Left ventricle myocardium superior (tissue), 1 donor: ENCODE results near the gene PALLD. TPM values are rescaled to one million over a fixed set of nuclear protein-coding genes. Genes with fewer than 3 reads are reported as not detected.
"Not testable (repeated sequence)": the region's sequence is repeated elsewhere in the genome, so short reads cannot be mapped to it uniquely, and the experiment has no call there.

Experiments used
- ATAC-seq: fragments of 200-7000 bp; cut with Tn5 transposase; one replicate; pipeline ENCODE4 v1.9.1; 2020; ENCODE audit warnings: mild to moderate bottlenecking, moderate library complexity
- DNase-seq: peaks from one replicate; pipeline ENCODE4 v3.0.0-alpha.2; 2020
- intact Hi-C: fragments of 100-400 bp; cut with micrococcal nuclease; formaldehyde crosslinking; loops from one replicate; pipeline ENCODE4 v1.11.0; 2022
- total RNA-seq: library from RNA; stranded (reverse); fragmentation: NEBNext Ultra II Directional; extraction: Animal tissue kit (Norgen Biotek cat#: 25700); gene quantifications from one replicate; pipeline ENCODE4 v1.2.1, GENCODE V29; 2021
- donor health status: DM: no; HTN: yes; CAD: no; lungs with severe emphysema.

PALLD gene
- total RNA-seq, 1 donor from 2014 or later, result 998 TPM

DNA sequence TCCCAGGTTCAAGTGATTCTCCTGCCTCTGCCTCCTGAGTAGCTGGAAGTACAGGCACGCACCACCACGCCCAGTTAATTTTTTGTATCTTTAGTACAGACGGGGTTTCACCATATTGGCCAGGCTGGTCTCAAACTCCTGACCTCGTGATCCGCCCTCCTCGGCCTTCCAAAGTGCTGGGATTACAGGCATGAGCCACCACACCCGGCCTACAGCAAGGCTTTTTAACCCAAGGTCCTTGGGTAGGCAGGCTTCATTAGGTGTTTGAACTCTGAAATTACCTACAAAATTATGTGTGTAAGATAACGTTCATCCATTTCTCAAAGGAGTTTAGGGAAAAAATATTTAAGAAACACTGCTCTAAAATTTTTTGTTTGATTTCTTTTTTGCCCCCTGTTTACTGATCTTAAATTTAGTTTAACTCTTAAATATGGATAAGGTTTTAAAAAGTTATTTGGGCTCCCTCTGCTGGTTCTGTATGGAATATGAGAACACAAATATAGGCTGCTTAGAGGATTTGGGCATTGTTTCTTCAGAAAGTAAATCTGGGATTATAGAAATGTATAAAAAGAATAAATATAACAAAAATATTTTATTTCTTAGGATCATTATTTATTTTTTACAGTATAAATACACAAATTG is 420.4 kb downstream of the PALLD start:
- no peak for ATAC-seq
- DNase-seq, result no peak
- intact Hi-C loops, result no loop called here

DNA sequence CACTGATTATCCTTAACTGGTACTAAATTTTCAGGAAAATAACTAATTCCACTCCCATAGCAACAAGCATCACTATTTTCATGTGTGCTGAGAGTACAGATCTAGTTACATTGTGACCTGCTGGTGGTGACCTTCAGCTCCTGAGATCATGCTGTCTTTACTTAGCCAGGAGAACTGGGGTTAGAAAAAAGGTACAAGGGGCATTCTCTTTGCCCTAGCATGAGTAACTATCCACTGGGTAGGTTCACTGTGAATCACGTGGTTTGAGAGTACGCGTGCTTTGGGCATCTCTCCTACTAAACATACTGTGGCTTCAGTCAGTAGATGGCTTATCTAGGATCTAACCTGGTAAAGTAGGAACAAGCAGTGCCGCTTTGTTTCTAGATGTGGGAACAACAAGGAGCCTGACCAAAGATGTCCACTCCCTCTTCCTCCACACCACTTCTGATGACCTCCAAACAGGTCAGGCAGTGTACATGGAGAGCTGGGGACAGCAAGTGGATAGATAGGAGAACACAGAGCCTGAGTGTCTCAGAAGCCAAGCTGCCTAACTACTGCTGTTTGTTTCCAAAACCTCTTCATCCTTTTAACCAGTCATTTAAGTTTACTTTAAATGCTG is 423.0 kb downstream of the PALLD start:
- intact Hi-C loops, result loop anchor here (5.0 kb wide), 2 partner anchors 208 to 613 kb away; no protein-coding TSS in a partner anchor
- peak; percentile 75 for ATAC-seq
- DNase-seq, result no peak

DNA sequence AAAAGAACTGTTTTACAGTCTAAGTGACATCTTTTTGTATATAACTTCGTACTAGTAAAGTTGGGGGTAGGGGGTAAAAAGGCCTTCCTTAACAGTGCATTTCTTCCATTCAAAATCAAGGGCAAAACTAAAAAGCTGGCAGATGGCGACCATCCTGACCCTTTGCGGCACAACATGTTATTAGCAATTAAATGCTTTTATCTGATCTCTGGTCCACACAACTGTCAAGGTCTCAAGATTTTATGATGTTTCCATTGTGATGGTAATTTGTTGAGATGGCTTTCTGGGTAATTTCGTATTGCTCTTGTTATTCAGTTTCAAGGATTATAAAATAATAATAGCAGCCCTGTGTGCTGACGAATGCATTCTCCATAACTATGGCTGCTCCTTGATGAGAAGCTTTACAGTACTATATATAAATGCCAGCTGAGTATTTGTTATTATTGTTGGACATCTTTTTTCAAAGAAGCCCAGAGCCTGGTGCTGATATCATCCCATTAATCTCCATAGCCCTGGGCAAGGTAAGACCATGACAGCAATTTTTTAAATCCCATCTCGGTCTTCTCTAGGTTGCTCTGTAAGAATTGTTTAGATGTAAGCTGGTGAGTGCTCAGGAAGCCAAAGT is 423.7 kb downstream of the PALLD start:
- no peak for ATAC-seq
- no peak for DNase-seq
- intact Hi-C loops, result loop anchor here (5.0 kb wide), 2 partner anchors 208 to 613 kb away; no protein-coding TSS in a partner anchor

DNA sequence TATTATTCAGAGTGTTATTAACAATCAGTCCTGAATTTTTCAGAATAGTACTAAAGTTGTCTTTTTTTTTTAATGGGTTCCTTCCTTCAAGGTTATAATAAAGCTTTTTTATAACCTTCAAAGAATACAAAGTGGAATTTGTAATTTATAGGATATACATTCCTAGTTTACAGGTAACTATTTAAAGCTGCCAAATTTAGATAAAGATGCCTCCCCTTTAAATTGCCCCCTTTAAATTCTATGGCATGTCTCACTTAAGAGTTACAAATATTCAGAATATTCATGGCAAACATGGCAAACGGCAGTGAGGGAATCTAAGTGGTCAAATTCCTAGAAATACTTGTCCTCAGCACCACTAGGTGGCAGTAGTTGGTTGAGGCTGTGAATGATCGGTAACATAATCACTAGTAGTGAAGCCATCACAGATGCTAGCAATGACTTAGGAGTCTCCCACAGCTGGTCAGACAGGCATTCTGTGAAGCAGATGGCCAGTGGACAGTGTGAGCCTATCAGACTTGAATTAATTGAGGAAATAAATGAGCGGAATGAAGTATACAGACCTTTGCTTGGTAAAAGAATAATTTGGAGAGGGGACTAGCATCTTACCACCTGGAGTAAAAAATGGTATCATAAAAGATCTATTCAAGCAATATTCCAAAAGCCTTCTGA is 426.8 kb downstream of the PALLD start:
- intact Hi-C loops, result loop anchor here (5.0 kb wide), 2 partner anchors 211 to 616 kb away; no protein-coding TSS in a partner anchor
- DNase-seq (no peak), ATAC-seq (peak; percentile 18)

DNA sequence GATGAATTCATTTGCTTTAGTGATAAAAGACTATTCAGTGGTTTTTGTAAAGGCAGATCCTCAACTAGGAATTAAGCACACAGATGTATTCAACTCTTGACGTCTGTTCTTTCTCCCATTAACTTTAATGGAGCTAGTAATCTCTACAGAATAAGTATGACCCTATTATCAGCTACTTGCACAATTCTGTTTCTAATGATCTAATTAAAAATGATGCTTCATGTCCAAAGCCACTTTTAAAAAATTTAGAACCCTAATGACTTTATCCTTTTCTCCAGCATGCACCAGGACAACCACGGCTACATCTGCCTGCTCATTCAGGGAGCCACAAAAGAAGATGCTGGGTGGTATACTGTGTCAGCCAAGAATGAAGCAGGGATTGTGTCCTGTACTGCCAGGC is 427.8 kb downstream of the PALLD start:
- ATAC-seq, result no peak
- no peak for DNase-seq

DNA sequence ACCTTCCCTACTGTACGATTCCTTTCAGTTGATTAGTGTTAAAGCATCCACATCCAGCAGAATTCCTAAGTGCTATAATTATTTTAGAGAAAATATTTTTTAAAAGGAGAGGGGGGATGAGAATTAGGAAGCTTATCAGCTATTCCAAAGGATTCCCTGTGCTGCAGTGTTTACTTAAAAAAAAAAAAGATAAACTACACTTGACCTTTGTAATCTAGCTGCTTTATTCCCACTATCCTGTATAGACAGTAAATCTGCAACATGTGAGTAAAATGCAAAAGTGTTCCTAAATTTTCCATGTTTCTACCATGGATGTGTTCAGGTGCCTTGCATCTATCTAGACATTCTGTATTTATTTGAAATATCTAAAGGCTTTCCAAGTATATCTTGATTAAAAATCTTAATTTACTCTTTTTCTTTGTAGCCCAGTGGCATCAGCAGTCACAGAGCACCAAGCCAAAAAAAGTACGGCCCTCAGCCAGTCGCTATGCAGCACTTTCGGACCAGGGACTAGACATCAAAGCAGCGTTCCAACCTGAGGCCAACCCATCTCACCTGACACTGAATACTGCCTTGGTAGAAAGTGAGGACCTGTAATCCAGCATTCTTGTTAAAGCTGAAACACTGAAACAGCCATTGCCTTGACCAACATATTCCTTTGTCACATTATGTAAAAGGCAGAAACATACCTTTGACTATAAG is 429.1 kb downstream of the PALLD start:
- intact Hi-C loops, result no loop called here

More for the DNA sequence above, 427.8 kb downstream of the PALLD start:
- intact Hi-C loops, result loop anchor here (5.0 kb wide), 2 partner anchors 212 to 617 kb away; no protein-coding TSS in a partner anchor

DNA sequence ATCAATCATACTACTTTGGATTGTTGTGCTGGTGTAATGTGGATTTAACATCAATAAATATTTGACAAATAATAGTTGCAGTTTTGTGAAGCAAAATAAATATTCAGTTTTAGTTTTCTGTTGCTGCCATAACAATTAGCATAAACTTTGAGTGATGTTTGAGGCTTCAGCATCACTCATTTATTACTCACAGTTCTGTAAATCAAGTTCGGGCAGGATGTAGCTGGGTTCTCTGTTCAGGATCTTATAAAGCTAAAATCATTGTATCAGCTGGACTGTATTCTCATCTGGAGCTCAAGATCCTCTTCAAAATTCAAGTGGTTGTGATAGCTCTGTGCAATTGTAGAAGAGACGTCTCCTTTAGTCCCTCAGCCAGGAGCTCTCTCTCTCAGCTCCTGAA is 431.5 kb downstream of the PALLD start:
- intact Hi-C loops, result no loop called here
- ATAC-seq, result no peak
- DNase-seq, result no peak

More for the DNA sequence above, 429.1 kb downstream of the PALLD start:
- DNase-seq, result no peak
- no peak for ATAC-seq

DNA sequence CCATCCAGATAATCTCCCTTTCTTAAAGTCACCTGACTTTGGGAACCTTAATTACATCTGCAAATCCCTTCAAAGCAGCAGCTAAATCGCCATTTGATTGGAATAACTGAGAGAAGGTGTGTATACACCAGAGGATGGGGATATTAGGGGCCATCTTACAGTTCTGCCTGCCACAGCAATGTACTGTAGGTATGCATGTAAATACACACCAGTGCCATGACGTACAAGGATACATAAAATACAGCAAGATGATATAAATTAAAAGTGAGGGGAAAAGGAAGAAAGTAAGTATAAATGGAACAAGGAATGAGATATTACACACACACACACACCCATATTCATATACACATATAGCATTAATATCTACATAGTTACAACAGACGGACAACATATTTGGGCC is 432.0 kb downstream of the PALLD start:
- intact Hi-C loops, result no loop called here
- DNase-seq (no peak), ATAC-seq (peak; percentile 5)

DNA sequence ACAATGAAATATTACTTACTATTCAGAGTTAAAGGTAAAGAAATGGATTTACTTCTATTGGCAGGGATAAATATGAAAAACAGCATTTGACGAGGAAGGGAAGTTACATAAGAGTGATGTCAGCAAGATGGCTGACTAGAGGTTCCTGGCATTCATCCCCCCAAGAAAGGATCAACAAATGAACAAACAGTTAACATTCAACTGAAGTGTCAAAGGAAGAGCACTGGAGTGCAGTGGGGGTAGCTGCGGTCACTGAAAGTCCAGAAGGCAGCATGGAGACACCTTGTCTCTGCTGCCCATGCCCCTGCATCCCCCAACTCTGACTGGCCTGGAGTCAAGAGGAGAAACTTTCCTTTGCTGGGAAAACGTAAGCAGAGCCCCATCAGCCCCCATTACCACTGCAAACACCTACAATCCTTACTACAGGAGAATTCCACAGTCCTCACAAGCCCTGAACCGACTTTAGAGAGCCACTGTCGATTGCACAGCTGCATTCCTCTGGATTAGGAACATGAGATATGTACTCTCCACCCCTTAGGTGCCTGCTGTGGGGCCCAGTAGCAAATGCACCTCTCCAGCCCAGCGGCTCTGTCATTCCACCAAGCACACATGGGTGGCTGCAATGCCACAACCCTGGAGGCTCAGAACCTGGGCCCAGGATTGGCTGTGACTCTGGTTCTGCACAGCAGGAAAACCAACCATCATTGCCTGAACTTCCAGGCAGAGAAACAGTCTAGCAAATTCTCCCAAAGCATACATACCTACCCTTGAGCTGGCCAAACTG is 433.8 kb downstream of the PALLD start:
- intact Hi-C loops, result no loop called here
- peak; percentile 51 for ATAC-seq
- no peak for DNase-seq

DNA sequence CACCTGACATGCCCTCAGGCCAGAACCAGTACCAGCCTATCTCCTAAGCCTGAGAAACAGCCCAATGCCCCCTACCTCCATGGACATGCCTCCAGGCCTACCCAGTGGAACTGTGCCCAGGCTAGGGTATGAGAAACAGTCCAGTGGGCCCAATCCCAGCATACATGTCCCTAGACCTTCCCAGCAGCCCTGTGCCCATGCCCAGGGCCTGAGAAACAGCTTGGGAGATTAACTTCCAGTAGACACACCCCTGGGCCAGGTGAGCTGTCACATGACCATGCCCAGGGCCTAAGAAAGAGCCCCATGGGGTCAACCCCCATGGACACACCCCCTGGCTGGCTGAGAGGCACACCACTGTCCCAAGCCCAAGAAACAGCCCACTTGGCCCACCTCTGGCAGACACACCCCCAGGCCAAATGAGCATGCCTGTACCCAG is 434.4 kb downstream of the PALLD start:
- ATAC-seq, result peak; percentile 48
- intact Hi-C loops, result no loop called here
- peak; percentile 28 for DNase-seq

DNA sequence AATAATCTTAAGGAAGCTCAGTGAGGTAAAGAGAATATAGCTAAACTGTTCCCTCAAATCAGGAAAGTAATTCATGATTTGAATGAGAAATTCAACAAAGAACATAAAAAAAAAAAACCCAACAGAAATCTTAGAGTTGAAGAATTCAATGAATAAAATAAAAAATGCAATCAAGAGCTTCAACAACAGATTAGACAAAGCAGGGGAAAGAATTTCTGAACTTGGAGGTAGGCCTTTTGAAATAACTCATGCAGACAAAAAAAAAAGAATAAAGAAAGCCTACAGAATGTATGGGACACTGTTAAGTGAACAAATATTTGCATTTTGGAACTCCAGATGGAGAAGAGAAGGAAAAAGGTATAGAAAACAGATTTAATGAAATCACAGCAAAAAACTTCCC is 435.3 kb downstream of the PALLD start:
- ATAC-seq (no peak), DNase-seq (no peak)
- intact Hi-C loops, result no loop called here

DNA sequence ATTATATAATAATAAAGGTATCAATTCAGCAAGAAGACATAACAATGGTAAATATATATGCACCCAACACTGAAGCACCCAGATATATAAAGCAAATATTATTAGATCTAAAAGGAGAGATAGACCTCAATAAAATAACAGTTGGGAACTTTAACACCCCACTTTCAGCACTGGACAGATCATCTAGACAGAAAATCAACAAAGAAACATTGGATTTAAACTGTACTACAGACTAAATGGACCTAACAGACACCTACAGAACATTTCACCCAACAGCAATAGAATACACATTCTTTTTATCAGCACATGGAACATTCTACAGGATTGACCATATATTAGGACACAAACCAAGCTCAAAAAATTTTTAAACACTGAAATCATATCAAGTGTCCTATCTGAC is 436.6 kb downstream of the PALLD start:
- intact Hi-C loops, result no loop called here
- ATAC-seq, result no peak
- no peak for DNase-seq

DNA sequence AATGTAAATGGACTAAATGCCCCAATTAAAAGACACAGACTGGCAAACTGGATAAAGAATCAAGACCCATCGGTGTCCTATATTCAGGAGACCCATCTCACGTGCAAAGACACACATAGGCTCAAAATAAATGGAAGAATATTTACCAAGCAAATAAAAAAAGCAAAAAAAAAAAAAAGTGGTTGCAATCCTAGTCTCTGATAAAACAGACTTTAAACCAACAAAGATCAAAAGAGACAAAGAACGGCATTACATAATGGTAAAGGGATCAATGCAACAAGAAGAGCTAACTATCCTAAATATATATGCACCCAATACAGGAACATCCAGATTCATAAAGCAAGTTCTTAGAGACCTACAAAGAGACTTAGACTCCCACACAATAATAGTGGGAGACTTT is 440.6 kb downstream of the PALLD start:
- ATAC-seq, intact Hi-C loops, DNase-seq: not testable (repeated sequence)

DNA sequence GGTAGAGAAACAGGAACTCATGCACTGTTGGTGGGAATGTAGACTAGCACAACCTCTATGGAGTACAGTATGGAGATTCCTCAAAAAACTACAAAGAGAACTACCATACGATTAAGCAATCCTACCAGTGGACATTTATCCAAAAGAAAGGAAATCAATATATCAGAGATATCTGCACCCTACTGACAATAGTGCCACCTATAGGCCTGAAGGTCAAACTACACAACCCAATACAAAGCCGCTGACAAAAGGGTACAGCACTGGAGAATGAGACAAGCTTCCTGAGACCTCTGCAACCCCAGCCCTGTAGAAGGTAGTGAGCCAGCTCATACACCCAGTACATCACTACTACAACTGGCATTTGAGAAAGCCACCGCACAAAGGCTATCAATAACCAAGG is 446.1 kb downstream of the PALLD start:
- DNase-seq (no peak), ATAC-seq (no peak)
- intact Hi-C loops, result no loop called here

DNA sequence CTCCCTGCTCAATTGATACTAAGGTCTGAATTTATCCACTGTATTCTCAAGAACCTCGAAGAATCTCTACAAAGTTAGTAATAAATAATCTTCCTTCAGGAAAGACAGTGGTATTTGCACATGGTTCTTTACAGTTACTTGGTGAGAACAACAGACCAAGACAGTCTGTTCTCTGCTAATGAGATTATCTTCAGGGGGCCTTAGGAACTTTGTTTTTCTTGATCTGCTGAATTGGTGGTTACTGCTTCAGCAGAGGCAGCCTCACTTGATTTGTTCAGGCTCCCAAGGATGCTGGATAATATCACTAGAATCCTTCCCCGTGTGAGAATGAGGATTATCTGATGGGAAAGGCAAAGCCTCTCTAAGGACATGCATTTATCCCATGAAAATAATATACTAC is 448.4 kb downstream of the PALLD start:
- DNase-seq (no peak), ATAC-seq (no peak)
- intact Hi-C loops, result no loop called here

DNA sequence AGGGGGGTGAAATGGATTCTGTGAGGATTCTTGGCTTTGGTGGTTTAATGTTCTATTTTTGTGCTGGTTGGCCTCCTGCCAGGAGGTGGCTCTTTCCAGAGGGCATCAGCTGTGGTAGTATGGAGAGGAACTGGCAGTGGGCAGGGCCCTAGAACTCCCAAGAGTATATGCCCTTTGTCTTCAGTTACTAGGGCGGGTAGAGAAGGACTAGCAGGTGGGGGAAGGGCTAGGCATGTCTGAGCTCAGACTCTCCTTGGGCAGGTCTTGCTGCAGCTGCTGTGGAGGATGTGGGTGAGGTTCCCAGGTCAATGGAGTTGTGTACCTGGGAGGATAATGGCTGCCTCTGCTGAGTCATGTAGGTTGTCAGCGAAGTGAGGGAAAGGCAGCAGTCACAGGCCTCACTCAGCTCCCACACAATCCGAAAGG is 456.0 kb downstream of the PALLD start:
- ATAC-seq, intact Hi-C loops: not testable (repeated sequence)
- peak; percentile 56 for DNase-seq

DNA sequence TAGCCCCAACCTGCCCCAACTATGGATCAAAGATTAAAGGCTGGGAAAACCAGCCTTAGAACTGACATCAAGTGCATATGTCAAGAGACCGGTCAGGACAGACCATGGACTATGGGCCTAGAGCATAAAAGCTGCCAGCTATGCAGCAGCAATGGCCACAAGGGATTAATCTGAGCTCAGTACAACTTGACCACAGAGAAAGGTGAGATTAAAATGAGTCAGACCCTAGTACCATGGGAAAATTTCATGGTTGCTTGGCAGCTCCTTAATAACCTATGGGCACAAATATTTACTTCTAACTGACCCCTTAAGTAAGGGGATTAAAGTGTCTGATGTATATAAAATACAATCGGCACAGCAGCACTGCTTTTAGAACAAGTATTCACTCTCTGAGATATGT is 458.8 kb downstream of the PALLD start:
- no peak for DNase-seq
- intact Hi-C loops, result no loop called here
- no peak for ATAC-seq

DNA sequence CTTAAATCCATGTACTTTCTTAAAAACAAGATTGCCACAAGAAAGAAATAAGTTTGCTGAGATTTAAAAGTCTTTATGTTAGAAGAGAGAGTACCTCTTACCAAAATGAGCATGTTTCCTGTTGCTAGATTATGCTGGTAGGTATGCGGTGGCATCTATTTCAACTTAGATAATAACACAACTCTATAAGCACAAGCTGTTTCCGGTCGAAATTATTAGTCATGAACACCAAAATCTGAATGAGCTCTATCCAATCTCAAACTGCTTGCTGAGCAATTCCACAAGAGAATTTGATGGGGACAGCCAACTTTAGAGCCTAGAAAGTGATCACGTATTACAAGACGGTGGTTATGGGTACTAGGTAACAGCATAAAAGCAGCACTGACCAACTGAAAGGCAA is 463.9 kb downstream of the PALLD start:
- intact Hi-C loops, result no loop called here
- ATAC-seq (no peak), DNase-seq (no peak)
